Hepatocyte (in vitro differentiated cells): ENCODE measurements around the gene HAGH.

ENCODE experiments used
- CTCF ChIP-seq: fragments of 200-600 bp; sonication (generic); IDR thresholded peaks from 2 replicates; pipeline ENCODE4 v1.5.1; 2016; ENCODE audit warnings: antibody characterized with exemption, mild to moderate bottlenecking; ENCODE audit not compliant: poor library complexity
- EZH2 ChIP-seq: fragments of 200-600 bp; sonication (generic); IDR thresholded peaks from 2 replicates; pipeline ENCODE4 v1.6.1; 2016; ENCODE audit warnings: antibody characterized with exemption, mild to moderate bottlenecking, borderline replicate concordance
- EZH2phosphoT487 ChIP-seq: fragments of 200-600 bp; sonication (generic); IDR thresholded peaks from one replicate; pipeline ENCODE4 v1.6.1; 2018; ENCODE audit warnings: antibody characterized with exemption, mild to moderate bottlenecking, low read depth, moderate library complexity; ENCODE audit not compliant: unreplicated experiment, severe bottlenecking

- no peak for TF ChIP-seq CTCF
- no peak for TF ChIP-seq EZH2
- no peak for TF ChIP-seq EZH2phosphoT487
Measured at GRCh38 chr16:1846416-1846815, 19.8 kb upstream of the HAGH start.
